ENCODE data around the gene TEX11.

GRCh38 chrX:70825366-70825765, 83.1 kb downstream of the TEX11 start:
- TF ChIP-seq POLR2A (IDR thresholded peaks at IDR 0.05) (no peak), CTCF (IDR thresholded peaks at IDR 0.05) (no peak)

All from esophagus squamous epithelium (tissue), 4 donors.